BE2C (cell line): Measurements from ENCODE around the gene IKBKE. TPM values are rescaled to one million over a fixed set of nuclear protein-coding genes. Genes with fewer than 3 reads are reported as not detected.
A peak's percentile ranks its signal among the peaks of the same experiment; 100 is the strongest.

Source experiments
- DNase-seq: peaks from one replicate; pipeline ENCODE4 v3.0.0-alpha.2; 2020
- H3K27me3 ChIP-seq: fragments of 250-450 bp; sonication (Bioruptor Pico); 2 replicates; pipeline ENCODE4 v1.5.1; 2020; ENCODE audit warnings: mild to moderate bottlenecking
- H3K36me3 ChIP-seq: fragments of 250-450 bp; sonication (Bioruptor Pico); 2 replicates; pipeline ENCODE4 v1.5.1; 2020; ENCODE audit warnings: mild to moderate bottlenecking
- H3K4me1 ChIP-seq: fragments of 250-450 bp; sonication (Bioruptor Pico); 2 replicates; pipeline ENCODE4 v1.5.1; 2020
- H3K4me3 ChIP-seq: 2 replicates; pipeline ENCODE4 v1.5.1; 2011; ENCODE audit warnings: low read depth, low read length
- H3K9me3 ChIP-seq: fragments of 250-450 bp; sonication (Bioruptor Pico); 2 replicates; pipeline ENCODE4 v1.5.1; 2020
- CTCF ChIP-seq: IDR thresholded peaks from 2 replicates; pipeline ENCODE4 v1.5.1; 2012; ENCODE audit warnings: mild to moderate bottlenecking, low read depth, low read length
- polyA plus RNA-seq: library from polyadenylated mRNA; unstranded; fragments of >200 nt; gene quantifications from one replicate; pipeline ENCODE4 v1.2.1, GENCODE V29; 2012; ENCODE audit warnings: low read depth, missing spikeins; ENCODE audit not compliant: insufficient read length, insufficient read depth

The IKBKE gene
- polyA plus RNA-seq, result not detected

- TF ChIP-seq CTCF, result no peak
- Histone ChIP-seq H3K36me3 (no peaks in the 10 kb centered on the region), H3K9me3 (no peaks in the 10 kb centered on the region), H3K4me1 (no peaks in the 10 kb centered on the region), H3K27me3 (peaks cover 53% of the 10 kb centered on the region), H3K4me3 (no peak within 1 kb of the TSS)
- no peak for DNase-seq
These were observed at the start of gene IKBKE for GRCh38 chr1:206469933-206470691. Gene IKBKE, plus strand, starts transcription at chr1:206470476. Its CDS starts 2,752 bp downstream, at chr1:206473228.

- H3K4me3 ChIP-seq, result no peak overlapping the region
- H3K9me3 ChIP-seq, result no peaks in the 10 kb centered on the region
- peaks cover 10% of the 10 kb centered on the region; the same call in 1 of the 2 replicates for H3K4me1 ChIP-seq
- DNase-seq, result peak; percentile 20
- no peak for TF ChIP-seq CTCF
- H3K36me3 ChIP-seq, result no peaks in the 10 kb centered on the region; the same call in 1 of the 2 replicates
- H3K27me3 ChIP-seq, result peaks cover 6% of the 10 kb centered on the region; the same call in 1 of the 2 replicates
These were observed 48.5 kb upstream of the IKBKE start for GRCh38 chr1:206421616-206422340.

- H3K4me1 ChIP-seq, result peaks cover 10% of the 10 kb centered on the region; the same call in 1 of the 2 replicates
- no peaks in the 10 kb centered on the region; the same call in 1 of the 2 replicates for H3K36me3 ChIP-seq
- no peak for DNase-seq
These were observed 47.8 kb upstream of the IKBKE start for GRCh38 chr1:206422525-206422924.

GRCh38 chr1:206427291-206427690, 43.0 kb upstream of the IKBKE start:
- H3K36me3 ChIP-seq, result no peaks in the 10 kb centered on the region
- DNase-seq, result no peak
- no peaks in the 10 kb centered on the region for H3K9me3 ChIP-seq
- H3K4me1 ChIP-seq, result peaks cover 3% of the 10 kb centered on the region; the same call in 1 of the 2 replicates
- no peak overlapping the region for H3K4me3 ChIP-seq
- no peak for TF ChIP-seq CTCF
- no peaks in the 10 kb centered on the region for H3K27me3 ChIP-seq

More at GRCh38 chr1:206422525-206422924, 47.8 kb upstream of the IKBKE start:
- peaks cover 6% of the 10 kb centered on the region; the same call in 1 of the 2 replicates for H3K27me3 ChIP-seq
- H3K4me3 ChIP-seq, result no peak overlapping the region
- no peaks in the 10 kb centered on the region for H3K9me3 ChIP-seq
- TF ChIP-seq CTCF, result no peak

GRCh38 chr1:206429421-206429820, 40.9 kb upstream of the IKBKE start:
- TF ChIP-seq CTCF, result no peak
- Histone ChIP-seq H3K9me3 (no peaks in the 10 kb centered on the region), H3K4me1 (no peaks in the 10 kb centered on the region), H3K36me3 (no peaks in the 10 kb centered on the region), H3K4me3 (no peak overlapping the region), H3K27me3 (no peaks in the 10 kb centered on the region)
- DNase-seq, result no peak
